H1 (cell line): Measurements from ENCODE around the gene FNDC11. TPM values are rescaled to one million over a fixed set of nuclear protein-coding genes. Genes with fewer than 3 reads are reported as not detected.

Source experiments
- CTCF ChIA-PET: fragments of 300-600 bp; sonication (Branson Sonifier 250); formaldehyde crosslinking; loops from one replicate; lab custom pipeline; 2021; ENCODE audit not compliant: partially characterized antibody; lab: Charles Lee
- POLR2A ChIA-PET: fragments of 300-600 bp; sonication (Branson Sonifier 250); formaldehyde crosslinking; loops from one replicate; lab custom pipeline; 2021; ENCODE audit warnings: inconsistent platforms; ENCODE audit not compliant: partially characterized antibody; lab: Charles Lee
- DNase-seq, 2 experiments: peaks; one replicate each; pipeline versions ENCODE4 v3.0.0 to v3.0.0-alpha.2; 2010 to 2022; ENCODE audit warnings: low spot score in 2 of 2, low read depth in 1 of 2, mixed read lengths in 1 of 2
- FAIRE-seq: peaks from 2 replicates; lab custom pipeline; 2011; peaks lifted over from hg19 to GRCh38; lab: Jason Lieb, UNC
- H2AFZ ChIP-seq: 2 replicates; pipeline ENCODE4 v1.8.1; 2012; ENCODE audit warnings: low read length, inconsistent platforms
- H2AK5ac ChIP-seq: 2 replicates; pipeline ENCODE4 v1.6.1; 2013; ENCODE audit warnings: low read depth, low read length
- H2BK120ac ChIP-seq: replicated peaks from 2 replicates; pipeline ENCODE3; 2013; ENCODE audit warnings: low read depth, low read length, inconsistent platforms
- H2BK12ac ChIP-seq: 2 replicates; pipeline ENCODE4 v1.6.1; 2013; ENCODE audit warnings: low read depth, low read length
- H2BK15ac ChIP-seq: 2 replicates; pipeline ENCODE4 v1.6.1; 2013; ENCODE audit warnings: low read length
- H2BK20ac ChIP-seq: 2 replicates; pipeline ENCODE4 v1.6.1; 2013; ENCODE audit warnings: low read length
- H2BK5ac ChIP-seq: 2 replicates; pipeline ENCODE4 v1.6.1; 2013; ENCODE audit warnings: low read depth, low read length
- H3K14ac ChIP-seq: 2 replicates; pipeline ENCODE4 v1.6.1; 2013; ENCODE audit warnings: inconsistent platforms; ENCODE audit not compliant: insufficient read length
- H3K18ac ChIP-seq: 2 replicates; pipeline ENCODE4 v1.6.1; 2013; ENCODE audit warnings: low read length; ENCODE audit errors: extremely low read depth
- H3K23ac ChIP-seq: 2 replicates; pipeline ENCODE4 v1.6.1; 2013; ENCODE audit warnings: inconsistent platforms; ENCODE audit not compliant: insufficient read length
- H3K23me2 ChIP-seq: 2 replicates; pipeline ENCODE4 v1.6.1; 2013; ENCODE audit warnings: low read depth, low read length
- H3K27ac ChIP-seq: 2 replicates; pipeline ENCODE4 v1.6.1; 2011; ENCODE audit warnings: low read depth, low read length, inconsistent platforms
- H3K27me3 ChIP-seq, 4 experiments: replicated peaks in 1 of 4; 1 replicate in 1 of 4; 2 replicates in 3 of 4; pipeline versions ENCODE4 v1.6.1 to v1.8.1; 2011 to 2013; ENCODE audit warnings: low read length in 3 of 4, mild to moderate bottlenecking in 3 of 4, inconsistent platforms in 2 of 4, mixed read lengths in 2 of 4, moderate library complexity in 1 of 4; ENCODE audit not compliant: control insufficient read depth in 3 of 4, insufficient read depth in 3 of 4; ENCODE audit errors: extremely low read depth in 1 of 4
- H3K36me3 ChIP-seq, 4 experiments: 2 replicates each; pipeline versions ENCODE4 v1.6.1 to v1.8.1; 2011 to 2013; ENCODE audit warnings: mild to moderate bottlenecking in 4 of 4, low read length in 3 of 4, moderate library complexity in 2 of 4, control low read depth in 1 of 4, inconsistent platforms in 1 of 4; ENCODE audit not compliant: insufficient read depth in 4 of 4, control insufficient read depth in 2 of 4
- H3K4ac ChIP-seq: replicated peaks from 2 replicates; pipeline ENCODE3; 2013; ENCODE audit warnings: low read length, low read depth, mixed read lengths, inconsistent platforms; ENCODE audit not compliant: insufficient read length
- H3K4me1 ChIP-seq, 4 experiments: replicated peaks in 1 of 4; 1 replicate in 1 of 4; 2 replicates in 3 of 4; pipeline versions ENCODE4 v1.6.1 to v1.8.1; 2011 to 2013; ENCODE audit warnings: low read length in 3 of 4, inconsistent platforms in 2 of 4, mixed read lengths in 1 of 4; ENCODE audit not compliant: insufficient read depth in 4 of 4, control insufficient read depth in 3 of 4
- H3K4me2 ChIP-seq, 2 experiments: 2 replicates each; pipeline versions ENCODE4 v1.6.1 to v1.8.1; 2011 to 2013; ENCODE audit warnings: low read depth in 2 of 2, low read length in 2 of 2, control low read depth in 1 of 2, inconsistent platforms in 1 of 2, mild to moderate bottlenecking in 1 of 2; ENCODE audit not compliant: insufficient read depth in 1 of 2
- H3K4me3 ChIP-seq, 4 experiments: fragments of 200-600, 300-600 bp in 1 of 4; sonication (generic), shearing (Covaris generic), sonication (Bioruptor Twin) in 1 of 4; 2 replicates each; pipeline versions ENCODE4 v1.5.1 to v1.8.1; 2011 to 2016; ENCODE audit warnings: low read length in 4 of 4, low read depth in 3 of 4, control low read depth in 2 of 4, inconsistent platforms in 2 of 4, mild to moderate bottlenecking in 2 of 4, mixed read lengths in 1 of 4, moderate library complexity in 1 of 4; ENCODE audit not compliant: insufficient read depth in 2 of 4; ENCODE audit errors: extremely low read depth in 1 of 4
- H3K56ac ChIP-seq: replicated peaks from 2 replicates; pipeline ENCODE3; 2013; ENCODE audit warnings: low read depth, mild to moderate bottlenecking, mixed read lengths, low read length, inconsistent platforms; ENCODE audit not compliant: insufficient read length
- H3K79me1 ChIP-seq: 2 replicates; pipeline ENCODE4 v1.6.1; 2013; ENCODE audit warnings: low read depth, low read length, control low read depth
- H3K79me2 ChIP-seq, 2 experiments: 2 replicates each; pipeline versions ENCODE4 v1.6.1 to v1.8.1; 2012 to 2013; ENCODE audit warnings: low read length in 2 of 2, mild to moderate bottlenecking in 2 of 2, inconsistent platforms in 1 of 2; ENCODE audit not compliant: insufficient read depth in 2 of 2, control insufficient read depth in 1 of 2
- H3K9ac ChIP-seq, 4 experiments: replicated peaks in 1 of 4; 1 replicate in 1 of 4; 2 replicates in 3 of 4; pipeline versions ENCODE4 v1.6.1 to v1.8.1; 2011 to 2013; ENCODE audit warnings: low read depth in 3 of 4, low read length in 3 of 4, control low read depth in 2 of 4, mild to moderate bottlenecking in 2 of 4, moderate library complexity in 2 of 4, inconsistent platforms in 1 of 4; ENCODE audit errors: extremely low read depth in 1 of 4
- H3K9me3 ChIP-seq, 2 experiments: 2 replicates each; pipeline versions ENCODE4 v1.6.1 to v1.8.1; 2012 to 2013; ENCODE audit warnings: mild to moderate bottlenecking in 2 of 2, moderate library complexity in 2 of 2, control low read depth in 1 of 2, inconsistent platforms in 1 of 2, low read depth in 1 of 2, low read length in 1 of 2, mixed read lengths in 1 of 2; ENCODE audit not compliant: insufficient read depth in 2 of 2
- H4K20me1 ChIP-seq, 2 experiments: replicated peaks in 1 of 2; 2 replicates each; pipeline versions ENCODE3 to v1.8.1; 2011 to 2013; ENCODE audit warnings: inconsistent platforms in 2 of 2, low read length in 2 of 2, mild to moderate bottlenecking in 1 of 2; ENCODE audit not compliant: insufficient read depth in 2 of 2, control insufficient read depth in 1 of 2
- H4K5ac ChIP-seq: 2 replicates; pipeline ENCODE4 v1.6.1; 2013; ENCODE audit warnings: low read length, low read depth, mixed read lengths, inconsistent platforms; ENCODE audit not compliant: insufficient read length
- H4K8ac ChIP-seq: 2 replicates; pipeline ENCODE4 v1.8.0; 2013; ENCODE audit warnings: mild to moderate bottlenecking, moderate library complexity, low read length, inconsistent platforms; ENCODE audit not compliant: insufficient read depth; ENCODE audit errors: extremely low read depth
- H4K91ac ChIP-seq: replicated peaks from 2 replicates; pipeline ENCODE3; 2013; ENCODE audit warnings: low read length, mixed read lengths, inconsistent platforms; ENCODE audit not compliant: insufficient read length
- CBX8 ChIP-seq: fragments of 300-800, 300-1000 bp; sonication (generic); IDR thresholded peaks from 2 replicates; pipeline ENCODE4 v1.7.1; 2016; ENCODE audit warnings: low read depth, low read length, borderline replicate concordance
- HDAC6 ChIP-seq: IDR thresholded peaks from one replicate; pipeline ENCODE4 v1.7.1; 2012; ENCODE audit warnings: low read depth, mild to moderate bottlenecking, inconsistent platforms, low read length, moderate library complexity
- SIX5 ChIP-seq: IDR thresholded peaks from 2 replicates; pipeline ENCODE4 v1.6.1; 2011; ENCODE audit warnings: mild to moderate bottlenecking, low read depth, low read length
- WGBS, 2 experiments: shearing (Covaris generic) in 1 of 2; methylation state at CpG; one replicate each; pipeline versions ENCODE4 v1.1.6 to v1.1.7; 2013 to 2015; ENCODE audit warnings: low lambda C conversion rate in 2 of 2, mixed read lengths in 2 of 2, inconsistent platforms in 1 of 2, low coverage in 1 of 2, missing lambda C conversion rate in 1 of 2; ENCODE audit not compliant: insufficient replicate concordance in 2 of 2, insufficient coverage in 1 of 2, insufficient read length in 1 of 2; ENCODE audit errors: extremely low coverage in 1 of 2, missing lambda C conversion rate in 1 of 2; 5-methylcytosine and 5-hydroxymethylcytosine counted together
- polyA plus RNA-seq, 7 experiments: library from polyadenylated mRNA; depleted of rRNA in 3 of 7; stranded (reverse) in 5 of 7; unstranded in 2 of 7; fragments of >200 nt in 5 of 7; fragments of 200-250 nt in 2 of 7; gene quantifications; 1 replicate in 5 of 7; 2 replicates in 1 of 7; 4 replicates in 1 of 7; pipeline versions ENCODE4 v1.2.1 to v1.2.3, GENCODE V29; 2011 to 2013; ENCODE audit warnings: missing spikeins in 2 of 7, mixed read lengths in 2 of 7
- total RNA-seq: library from RNA; stranded (reverse); fragmentation: NEBNext Ultra II Directional; extraction: Animal tissue kit (Norgen Biotek cat#: 25700); gene quantifications from 2 replicates; pipeline ENCODE4 v1.2.1, GENCODE V29; 2021

Gene FNDC11
- total and polyA plus RNA-seq, 2 of the 8 experiments (the other 6 are each of a cell fraction or from before 2014, with no cell fraction given), result 2.6 to 8.8 TPM

DNA sequence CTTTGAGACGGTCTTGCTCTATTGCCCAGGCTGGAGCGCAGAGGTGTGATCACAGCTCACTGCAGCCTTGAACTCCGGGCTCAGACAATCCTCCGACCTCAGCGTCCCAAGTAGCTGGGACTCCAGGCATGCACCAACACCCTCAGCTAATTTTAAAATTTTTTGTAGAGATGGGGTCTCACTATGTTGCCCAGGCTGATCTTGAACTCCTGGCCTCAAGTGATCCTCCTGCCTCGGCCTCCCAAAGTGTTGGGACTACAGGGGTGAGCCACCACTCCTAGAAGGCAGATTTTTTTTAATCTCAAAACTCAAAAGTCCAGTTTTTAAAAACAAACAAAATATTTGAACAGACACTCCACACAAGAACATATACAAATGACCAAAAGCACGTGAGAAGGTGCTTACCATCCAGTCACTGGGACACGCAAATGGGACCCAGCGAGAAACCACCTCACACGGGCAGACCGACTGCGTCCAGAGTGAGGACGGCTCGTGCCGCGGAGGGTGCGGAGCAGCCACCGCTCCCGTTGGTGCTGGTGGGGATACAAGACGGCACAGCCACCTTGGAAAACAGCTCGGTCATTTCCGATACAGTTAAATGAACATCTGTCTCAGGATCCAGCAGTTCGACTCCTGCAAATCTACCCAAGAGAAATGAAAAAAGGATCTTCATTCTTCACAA is 28.6 kb downstream of the FNDC11 start:
- no peaks in the 10 kb centered on the region for H4K20me1 ChIP-seq
- no peak overlapping the region for H3K23ac ChIP-seq
- no peaks in the 10 kb centered on the region for H3K9me3 ChIP-seq
- no peaks in the 10 kb centered on the region; a peak in 2 of 7 replicates for H3K4me1 ChIP-seq
- no peak overlapping the region for H2BK15ac ChIP-seq
- no peak overlapping the region for H4K91ac ChIP-seq
- no peak overlapping the region for H2BK5ac ChIP-seq
- H3K4ac ChIP-seq, result no peak overlapping the region
- ChIA-PET CTCF (interaction anchor here (0.9 to 3.2 kb wide), 6 partner anchors 10 to 391 kb away, joined by 3 to 19 read pairs (median 4); partner anchors contain the start of gene PTK6), POLR2A (interaction anchor here (2.0 kb wide), 1 partner anchor 116 kb away, joined by 7 read pairs; no protein-coding TSS in a partner anchor)
- no peak overlapping the region for H3K9ac ChIP-seq
- no peak overlapping the region for H2BK20ac ChIP-seq
- no peak overlapping the region for H2BK120ac ChIP-seq
- no peaks in the 10 kb centered on the region for H3K79me1 ChIP-seq
- no peaks in the 10 kb centered on the region for H3K36me3 ChIP-seq
- no peak overlapping the region for H3K27ac ChIP-seq
- no peak overlapping the region for H3K56ac ChIP-seq
- DNase-seq (no peak), FAIRE-seq (no peak)
- no peak overlapping the region for H3K4me3 ChIP-seq
- no peak overlapping the region for H4K5ac ChIP-seq
- WGBS, 2 experiments, result 93% methylated on average over 23 of the region's 23 CpGs; no CpG with 5 or more reads in 1 of the 2 experiments
- H3K14ac ChIP-seq, result no peak overlapping the region
- no peak overlapping the region for H2BK12ac ChIP-seq
- H3K4me2 ChIP-seq, result no peak overlapping the region
- H2AK5ac ChIP-seq, result no peak overlapping the region
- H4K8ac ChIP-seq, result no peak overlapping the region
- H3K23me2 ChIP-seq, result no peaks in the 10 kb centered on the region
- no peaks in the 10 kb centered on the region for H3K27me3 ChIP-seq
- H3K79me2 ChIP-seq, result no peaks in the 10 kb centered on the region
- no peak overlapping the region for H3K18ac ChIP-seq
- H2AFZ ChIP-seq, result no peak overlapping the region
- no peak for TF ChIP-seq HDAC6
- no peak for TF ChIP-seq CBX8
- no peak for TF ChIP-seq SIX5
